ENCODE measurements around the gene ARHGAP18. TPM values are rescaled to one million over a fixed set of nuclear protein-coding genes. Genes with fewer than 3 reads are reported as not detected.

The ARHGAP18 gene
- total RNA-seq, 3 donors from 2014 or later (not counting 1 experiment from before 2014, with no cell fraction given), result 11.5 to 12.5 (median 11.8) TPM

GRCh38 chr6:129748901-129749748 lies 39.1 kb upstream of the ARHGAP18 start:
- no peaks in the 10 kb centered on the region for H3K36me3 ChIP-seq (ENCODE audit: control insufficient read depth, insufficient read depth, low read length)
- DNase-seq, result peak in 1 of 2 donors; percentile 29
- no peaks in the 10 kb centered on the region for H3K27me3 ChIP-seq (ENCODE audit: control insufficient read depth, insufficient read depth, low read length)
- Mint-ChIP-seq H3K9me3 (no peaks in the 10 kb centered on the region), H3K4me1 (peaks cover 35 to 40% of the 10 kb centered on the region in 2 donors), H3K4me3 (peak overlapping the region; percentile 86), H3K36me3 (no peaks in the 10 kb centered on the region), H3K27me3 (ENCODE audit: low read depth in 2 of 2) (no peaks in the 10 kb centered on the region), H3K27ac (peak overlapping the region; percentile 93 to 95)
- no peak overlapping the region for H3K4me3 ChIP-seq (ENCODE audit: low read length)
- peak overlapping the region; percentile 85 for H3K27ac ChIP-seq (ENCODE audit: low read length)
- no peaks in the 10 kb centered on the region for H3K9me3 ChIP-seq (ENCODE audit: control insufficient read depth, insufficient read depth, low read length)
- no peak for ATAC-seq
- intact Hi-C loops (cut with micrococcal nuclease), result loop anchor here (1.0 to 2.0 kb wide), 3 partner anchors 62 to 258 kb away; no protein-coding TSS in a partner anchor
- 58% methylated on average over 7 of the region's 7 CpGs for WGBS (ENCODE audit: insufficient coverage)
- peaks cover 27% of the 10 kb centered on the region for H3K4me1 ChIP-seq (ENCODE audit: control insufficient read depth, insufficient read depth, low read length)
- no peak for TF ChIP-seq CTCF (IDR thresholded peaks at IDR 0.05)

GRCh38 chr6:129748212-129748900 lies 38.4 kb upstream of the ARHGAP18 start:
- peak overlapping the region; percentile 11 for H3K4me3 ChIP-seq (ENCODE audit: low read length)
- DNase-seq, result peak; percentile 24 to 81
- intact Hi-C loops (cut with micrococcal nuclease), result loop anchor here (2.0 kb wide), 2 partner anchors 128 to 258 kb away; no protein-coding TSS in a partner anchor
- peak overlapping the region; percentile 93 to 95 for H3K27ac Mint-ChIP-seq
- peaks cover 35 to 40% of the 10 kb centered on the region in 2 donors for H3K4me1 Mint-ChIP-seq
- peak overlapping the region; percentile 85 for H3K27ac ChIP-seq (ENCODE audit: low read length)
- 1% methylated on average over 3 of the region's 4 CpGs for WGBS (ENCODE audit: insufficient coverage)
- peaks cover 27% of the 10 kb centered on the region for H3K4me1 ChIP-seq (ENCODE audit: control insufficient read depth, insufficient read depth, low read length)
- TF ChIP-seq CTCF (IDR thresholded peaks at IDR 0.05), result no peak
- H3K36me3 ChIP-seq (ENCODE audit: control insufficient read depth, insufficient read depth, low read length), result no peaks in the 10 kb centered on the region
- peak overlapping the region; percentile 86 for H3K4me3 Mint-ChIP-seq
- H3K9me3 Mint-ChIP-seq, result no peaks in the 10 kb centered on the region
- H3K36me3 Mint-ChIP-seq, result no peaks in the 10 kb centered on the region
- no peaks in the 10 kb centered on the region for H3K27me3 Mint-ChIP-seq (ENCODE audit: low read depth in 2 of 2)
- no peaks in the 10 kb centered on the region for H3K9me3 ChIP-seq (ENCODE audit: control insufficient read depth, insufficient read depth, low read length)
- ATAC-seq, result peak; percentile 88 to 91 (median 89)
- no peaks in the 10 kb centered on the region for H3K27me3 ChIP-seq (ENCODE audit: control insufficient read depth, insufficient read depth, low read length)

GRCh38 chr6:129747588-129748112 lies 37.7 kb upstream of the ARHGAP18 start:
- ATAC-seq (no peak), DNase-seq (peak in 1 of 2 donors; percentile 12)
- Mint-ChIP-seq H3K9me3 (no peaks in the 10 kb centered on the region), H3K27me3 (ENCODE audit: low read depth in 2 of 2) (no peaks in the 10 kb centered on the region), H3K36me3 (no peaks in the 10 kb centered on the region), H3K4me1 (peaks cover 35 to 40% of the 10 kb centered on the region in 2 donors), H3K27ac (peak overlapping the region; percentile 93 to 95), H3K4me3 (peak overlapping the region; percentile 86)
- 100% methylated on average over 2 of the region's 4 CpGs for WGBS (ENCODE audit: insufficient coverage)
- intact Hi-C loops (cut with micrococcal nuclease), result loop anchor here (2.0 kb wide), 2 partner anchors 127 to 257 kb away; no protein-coding TSS in a partner anchor
- Histone ChIP-seq H3K36me3 (ENCODE audit: control insufficient read depth, insufficient read depth, low read length) (no peaks in the 10 kb centered on the region), H3K27ac (ENCODE audit: low read length) (peak overlapping the region; percentile 85), H3K27me3 (ENCODE audit: control insufficient read depth, insufficient read depth, low read length) (no peaks in the 10 kb centered on the region), H3K4me3 (ENCODE audit: low read length) (no peak overlapping the region), H3K4me1 (ENCODE audit: control insufficient read depth, insufficient read depth, low read length) (peaks cover 27% of the 10 kb centered on the region), H3K9me3 (ENCODE audit: control insufficient read depth, insufficient read depth, low read length) (no peaks in the 10 kb centered on the region)
- TF ChIP-seq CTCF (IDR thresholded peaks at IDR 0.05), result no peak
